Measurements from ENCODE around the gene TLE4. TPM values are rescaled to one million over a fixed set of nuclear protein-coding genes. Genes with fewer than 3 reads are reported as not detected.

Gene TLE4
- total and polyA plus RNA-seq, 2 of the 13 experiments (the other 11 are each of a cell fraction or from before 2014, with no cell fraction given) = 2.0 to 2.3 TPM

GRCh38 chr9:79645110-79645509, 73.3 kb downstream of the TLE4 start (continued):
- TF ChIP-seq, protein P1, sequence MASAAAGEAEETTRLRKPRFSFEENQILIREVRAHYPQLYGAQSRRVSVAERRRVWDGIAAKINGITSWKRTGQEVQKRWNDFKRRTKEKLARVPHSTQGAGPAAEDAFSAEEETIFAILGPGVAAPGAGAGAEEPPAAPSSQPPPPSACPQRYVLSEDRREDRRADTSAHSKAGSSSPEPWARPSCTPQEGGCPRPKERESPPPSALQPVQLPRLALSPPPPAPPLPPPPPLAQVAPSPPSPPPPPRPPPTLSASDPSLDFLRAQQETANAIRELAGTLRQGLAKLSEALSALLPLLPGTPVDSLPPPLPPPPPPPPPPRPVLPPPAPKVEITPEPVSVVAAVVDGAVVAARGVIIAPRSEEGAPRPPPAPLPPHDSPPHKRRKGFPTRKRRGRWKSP (CRISPR knock-in tag; IDR thresholded peaks at IDR 0.05) = no peak
- no peak for TF ChIP-seq ZNF605 (CRISPR knock-in tag; IDR thresholded peaks at IDR 0.05)
- no peak for TF ChIP-seq ZNF124 (CRISPR knock-in tag; IDR thresholded peaks at IDR 0.05)
- no peak for TF ChIP-seq MXD1 (CRISPR knock-in tag; IDR thresholded peaks at IDR 0.05)
- TF ChIP-seq, protein P2, sequence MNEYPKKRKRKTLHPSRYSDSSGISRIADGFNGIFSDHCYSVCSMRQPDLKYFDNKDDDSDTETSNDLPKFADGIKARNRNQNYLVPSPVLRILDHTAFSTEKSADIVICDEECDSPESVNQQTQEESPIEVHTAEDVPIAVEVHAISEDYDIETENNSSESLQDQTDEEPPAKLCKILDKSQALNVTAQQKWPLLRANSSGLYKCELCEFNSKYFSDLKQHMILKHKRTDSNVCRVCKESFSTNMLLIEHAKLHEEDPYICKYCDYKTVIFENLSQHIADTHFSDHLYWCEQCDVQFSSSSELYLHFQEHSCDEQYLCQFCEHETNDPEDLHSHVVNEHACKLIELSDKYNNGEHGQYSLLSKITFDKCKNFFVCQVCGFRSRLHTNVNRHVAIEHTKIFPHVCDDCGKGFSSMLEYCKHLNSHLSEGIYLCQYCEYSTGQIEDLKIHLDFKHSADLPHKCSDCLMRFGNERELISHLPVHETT (CRISPR knock-in tag; conservative IDR thresholded peaks at IDR 0.05) = no peak

GRCh38 chr9:79646096-79646495, 74.3 kb downstream of the TLE4 start:
- ATAC-seq = no peak
- H4K20me1 ChIP-seq (ENCODE audit: insufficient read depth, low read length) = no peaks in the 10 kb centered on the region

More at GRCh38 chr9:79646096-79646495, 74.3 kb downstream of the TLE4 start:
- TF ChIP-seq MXI1 (IDR thresholded peaks at IDR 0.05; ENCODE audit: borderline replicate concordance, low read depth, low read length) = no peak
- TF ChIP-seq EP300 (IDR thresholded peaks at IDR 0.05; ENCODE audit: low read depth in 2 of 2, low read length in 2 of 2) = no peak
- no peak for TF ChIP-seq EP300 (CRISPR knock-in tag; IDR thresholded peaks at IDR 0.05; ENCODE audit: borderline replicate concordance)
- TF ChIP-seq, protein P3, sequence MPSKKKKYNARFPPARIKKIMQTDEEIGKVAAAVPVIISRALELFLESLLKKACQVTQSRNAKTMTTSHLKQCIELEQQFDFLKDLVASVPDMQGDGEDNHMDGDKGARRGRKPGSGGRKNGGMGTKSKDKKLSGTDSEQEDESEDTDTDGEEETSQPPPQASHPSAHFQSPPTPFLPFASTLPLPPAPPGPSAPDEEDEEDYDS (CRISPR knock-in tag; IDR thresholded peaks at IDR 0.05) = no peak
- TF ChIP-seq, protein P4, sequence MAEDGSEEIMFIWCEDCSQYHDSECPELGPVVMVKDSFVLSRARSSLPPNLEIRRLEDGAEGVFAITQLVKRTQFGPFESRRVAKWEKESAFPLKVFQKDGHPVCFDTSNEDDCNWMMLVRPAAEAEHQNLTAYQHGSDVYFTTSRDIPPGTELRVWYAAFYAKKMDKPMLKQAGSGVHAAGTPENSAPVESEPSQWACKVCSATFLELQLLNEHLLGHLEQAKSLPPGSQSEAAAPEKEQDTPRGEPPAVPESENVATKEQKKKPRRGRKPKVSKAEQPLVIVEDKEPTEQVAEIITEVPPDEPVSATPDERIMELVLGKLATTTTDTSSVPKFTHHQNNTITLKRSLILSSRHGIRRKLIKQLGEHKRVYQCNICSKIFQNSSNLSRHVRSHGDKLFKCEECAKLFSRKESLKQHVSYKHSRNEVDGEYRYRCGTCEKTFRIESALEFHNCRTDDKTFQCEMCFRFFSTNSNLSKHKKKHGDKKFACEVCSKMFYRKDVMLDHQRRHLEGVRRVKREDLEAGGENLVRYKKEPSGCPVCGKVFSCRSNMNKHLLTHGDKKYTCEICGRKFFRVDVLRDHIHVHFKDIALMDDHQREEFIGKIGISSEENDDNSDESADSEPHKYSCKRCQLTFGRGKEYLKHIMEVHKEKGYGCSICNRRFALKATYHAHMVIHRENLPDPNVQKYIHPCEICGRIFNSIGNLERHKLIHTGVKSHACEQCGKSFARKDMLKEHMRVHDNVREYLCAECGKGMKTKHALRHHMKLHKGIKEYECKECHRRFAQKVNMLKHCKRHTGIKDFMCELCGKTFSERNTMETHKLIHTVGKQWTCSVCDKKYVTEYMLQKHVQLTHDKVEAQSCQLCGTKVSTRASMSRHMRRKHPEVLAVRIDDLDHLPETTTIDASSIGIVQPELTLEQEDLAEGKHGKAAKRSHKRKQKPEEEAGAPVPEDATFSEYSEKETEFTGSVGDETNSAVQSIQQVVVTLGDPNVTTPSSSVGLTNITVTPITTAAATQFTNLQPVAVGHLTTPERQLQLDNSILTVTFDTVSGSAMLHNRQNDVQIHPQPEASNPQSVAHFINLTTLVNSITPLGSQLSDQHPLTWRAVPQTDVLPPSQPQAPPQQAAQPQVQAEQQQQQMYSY (CRISPR knock-in tag; IDR thresholded peaks at IDR 0.05) = no peak
- TF ChIP-seq ZNF17 (CRISPR knock-in tag; IDR thresholded peaks at IDR 0.05) = no peak
- Histone ChIP-seq H2AFZ (ENCODE audit: low read length) (no peak overlapping the region), H3K4me1 (ENCODE audit: insufficient read depth, low read length) (no peaks in the 10 kb centered on the region), H3K36me3 (replicated peaks in 1 of 2; ENCODE audit: control insufficient read depth in 1 of 2, insufficient read depth in 2 of 2, low read length in 2 of 2) (no peaks in the 10 kb centered on the region), H3K27me3 (ENCODE audit: control insufficient read depth in 1 of 2, insufficient read depth in 2 of 2, low read length in 2 of 2) (no peaks in the 10 kb centered on the region), H3K79me2 (ENCODE audit: insufficient read depth, low read length) (no peaks in the 10 kb centered on the region), H3K9ac (ENCODE audit: insufficient read depth, low read depth, low read length) (no peak overlapping the region), H3K9me3 (ENCODE audit: low read length) (peaks cover 21% of the 10 kb centered on the region), H3K4me2 (ENCODE audit: low read depth, low read length) (no peak overlapping the region), H3K4me3 (replicated peaks in 1 of 3; ENCODE audit: insufficient read depth in 1 of 3, low read depth in 2 of 3, low read length in 3 of 3) (no peak overlapping the region), H3K27ac (ENCODE audit: extremely low read length, insufficient read depth, low read length) (no peak overlapping the region)
- no TSS peak for BruUV-seq (replicated peaks)
- ChIA-PET CTCF (ENCODE audit: low intra/inter-chr PET ratio, low total read pairs) (no interaction called here), POLR2A (no interaction called here)
- intact Hi-C loops (cut with micrococcal nuclease; ENCODE audit: unreplicated experiment) (no loop called here), in situ Hi-C loops (cut with HindIII; ENCODE audit: extremely low pct_ligation_motif_present, low pct_unique_long_range_greater_than_20kb) (no loop called here)
- no peak for DNase-seq (ENCODE audit: low spot score)
- no peak for FAIRE-seq
- 91% methylated on average over 1 of the region's 1 CpG for WGBS (ENCODE audit: low lambda C conversion rate)

Data from HepG2 (cell line).